NCI-H2081 (cell line): Measurements from ENCODE around the gene ADRM1.

Experiments
- DNase-seq, 2 experiments: peaks; one replicate each; lab custom pipeline; 2025; lab: John Stamatoyannopoulos, UW

ADRM1 gene

GRCh38 chr20:62355878-62356588 is 53.2 kb downstream of the ADRM1 start:
- DNase-seq, result no peak

GRCh38 chr20:62356589-62357186 is 53.9 kb downstream of the ADRM1 start:
- no peak for DNase-seq

- no peak for DNase-seq
Measured at GRCh38 chr20:62357187-62357667, 54.4 kb downstream of the ADRM1 start.

- no peak for DNase-seq
Measured at GRCh38 chr20:62357681-62358080, 54.9 kb downstream of the ADRM1 start.
